Body of pancreas (tissue), 4 donors: ENCODE measurements around the gene ASCL5. TPM values are rescaled to one million over a fixed set of nuclear protein-coding genes. Genes with fewer than 3 reads are reported as not detected.

Experiments
- ATAC-seq: fragments of 150-250 bp; one replicate; pipeline ENCODE4 v1.9.1; 2016
- DNase-seq, 4 donors: peaks; one replicate each; pipeline ENCODE4 v3.0.0-alpha.2; 2019
- H3K27ac ChIP-seq, 4 donors: fragments of 200-600 bp; sonication (generic); 1 replicate in 3 of 4; 2 replicates in 1 of 4; pipeline versions ENCODE4 v1.5.1 to v1.6.1; 2016 to 2019; ENCODE audit warnings: mild to moderate bottlenecking in 1 of 4, mixed read lengths in 1 of 4, moderate library complexity in 1 of 4
- H3K27me3 ChIP-seq, 2 donors: fragments of 200-600 bp; sonication (generic); one replicate each; pipeline ENCODE4 v1.6.0; 2016; ENCODE audit warnings: mild to moderate bottlenecking in 1 of 2
- H3K36me3 ChIP-seq, 2 donors: fragments of 200-600 bp; sonication (generic); replicated peaks in 1 of 2; 2 replicates each; pipeline ENCODE4 v1.5.1; 2016; ENCODE audit warnings: low read depth in 2 of 2; ENCODE audit not compliant: insufficient read depth in 1 of 2
- H3K4me1 ChIP-seq: fragments of 200-600 bp; sonication (generic); one replicate; pipeline ENCODE4 v1.6.0; 2016
- H3K4me3 ChIP-seq, 2 donors: fragments of 200-600 bp; sonication (generic); 1 replicate in 1 of 2; 2 replicates in 1 of 2; pipeline ENCODE4 v1.5.1; 2016 to 2019
- H3K9me3 ChIP-seq, 3 donors: fragments of 200-600 bp; sonication (generic); 1 replicate in 2 of 3; 2 replicates in 1 of 3; pipeline ENCODE4 v1.5.1; 2016
- POLR2A ChIP-seq, 3 donors: fragments of 450-650 bp; IDR thresholded peaks; one replicate each; pipeline ENCODE4 v1.6.1; 2016; ENCODE audit warnings: antibody characterized with exemption in 3 of 3, mild to moderate bottlenecking in 2 of 3
- WGBS, 2 donors: methylation state at CpG; one replicate each; pipeline ENCODE4 v1.1.5; 2017; 5-methylcytosine and 5-hydroxymethylcytosine counted together
- intact Hi-C: fragments of 100-400 bp; cut with DNase I; formaldehyde crosslinking; loops from one replicate; pipeline ENCODE4 v1.15.1; 2023
- total RNA-seq, 2 donors: library from RNA; depleted of rRNA; stranded (reverse); fragments of >200 nt; gene quantifications; one replicate each; pipeline ENCODE4 v1.1.0, GENCODE V29; 2016
- TF ChIP-seq, protein P1 (sequence below), 7 experiments: fragments of 450-650 bp in 4 of 7; fragments of 200-600 bp in 3 of 7; sonication (generic) in 3 of 7; IDR thresholded peaks; one replicate each; pipeline ENCODE4 v1.5.1; 2016 to 2019; ENCODE audit warnings: antibody characterized with exemption in 7 of 7

Gene ASCL5
- total RNA-seq, 2 donors from 2014 or later, result 1.0 to 4.6 TPM

DNA sequence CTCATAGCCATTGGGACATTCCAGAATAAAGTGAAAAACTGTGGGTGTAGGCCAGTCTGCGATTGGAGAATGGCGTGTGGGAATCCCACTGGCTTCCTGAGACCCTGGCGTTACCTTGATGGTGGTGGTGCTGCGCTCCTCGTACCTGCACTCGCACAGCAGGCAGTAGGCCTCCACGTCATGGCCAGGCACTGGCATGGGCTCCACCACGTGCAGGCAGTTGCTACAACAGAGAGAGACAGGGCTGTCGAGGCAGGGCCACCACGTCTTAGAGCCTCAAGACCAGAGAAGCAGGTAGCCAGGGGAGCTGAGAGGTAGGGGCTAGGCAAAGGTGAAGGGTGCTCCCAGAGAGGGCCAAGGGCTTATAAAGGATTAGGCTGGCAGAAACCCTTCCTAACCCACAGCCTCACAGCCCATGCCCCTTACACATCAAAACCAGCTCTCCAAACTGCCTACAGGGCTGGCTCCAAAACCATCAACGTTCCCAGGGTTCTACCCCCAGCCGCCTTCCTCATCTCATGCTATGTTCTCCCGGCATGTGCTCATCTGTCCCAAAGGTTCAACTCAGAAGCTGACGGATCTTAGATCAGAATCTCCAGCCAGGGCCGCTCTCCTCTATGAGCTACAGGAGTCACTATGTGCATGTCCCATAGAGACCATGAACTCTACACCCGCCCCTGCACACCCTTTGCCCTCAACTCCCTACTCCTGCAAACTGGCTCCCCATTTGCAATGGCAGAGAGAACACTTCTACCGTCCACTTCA is 19.8 kb upstream of the ASCL5 start:
- peaks cover 6% of the 10 kb centered on the region for H3K4me1 ChIP-seq
- peaks cover 5 to 28% of the 10 kb centered on the region in 2 donors for H3K36me3 ChIP-seq
- H3K9me3 ChIP-seq, result no peaks in the 10 kb centered on the region
- intact Hi-C loops, result loop anchor here (5.0 kb wide), 1 partner anchor 35 kb away; no protein-coding TSS in a partner anchor
- no peaks in the 10 kb centered on the region for H3K27me3 ChIP-seq
- H3K27ac ChIP-seq, result no peak overlapping the region
- no peak overlapping the region for H3K4me3 ChIP-seq
- 82 to 85% methylated on average over 15 to 17 of the region's 17 CpGs for WGBS, 2 donors
- DNase-seq (no peak), ATAC-seq (no peak)
- no peak for TF ChIP-seq POLR2A (IDR thresholded peaks at IDR 0.05)
- TF ChIP-seq, protein P1, sequence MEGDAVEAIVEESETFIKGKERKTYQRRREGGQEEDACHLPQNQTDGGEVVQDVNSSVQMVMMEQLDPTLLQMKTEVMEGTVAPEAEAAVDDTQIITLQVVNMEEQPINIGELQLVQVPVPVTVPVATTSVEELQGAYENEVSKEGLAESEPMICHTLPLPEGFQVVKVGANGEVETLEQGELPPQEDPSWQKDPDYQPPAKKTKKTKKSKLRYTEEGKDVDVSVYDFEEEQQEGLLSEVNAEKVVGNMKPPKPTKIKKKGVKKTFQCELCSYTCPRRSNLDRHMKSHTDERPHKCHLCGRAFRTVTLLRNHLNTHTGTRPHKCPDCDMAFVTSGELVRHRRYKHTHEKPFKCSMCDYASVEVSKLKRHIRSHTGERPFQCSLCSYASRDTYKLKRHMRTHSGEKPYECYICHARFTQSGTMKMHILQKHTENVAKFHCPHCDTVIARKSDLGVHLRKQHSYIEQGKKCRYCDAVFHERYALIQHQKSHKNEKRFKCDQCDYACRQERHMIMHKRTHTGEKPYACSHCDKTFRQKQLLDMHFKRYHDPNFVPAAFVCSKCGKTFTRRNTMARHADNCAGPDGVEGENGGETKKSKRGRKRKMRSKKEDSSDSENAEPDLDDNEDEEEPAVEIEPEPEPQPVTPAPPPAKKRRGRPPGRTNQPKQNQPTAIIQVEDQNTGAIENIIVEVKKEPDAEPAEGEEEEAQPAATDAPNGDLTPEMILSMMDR (IDR thresholded peaks at IDR 0.05), result no peak

DNA sequence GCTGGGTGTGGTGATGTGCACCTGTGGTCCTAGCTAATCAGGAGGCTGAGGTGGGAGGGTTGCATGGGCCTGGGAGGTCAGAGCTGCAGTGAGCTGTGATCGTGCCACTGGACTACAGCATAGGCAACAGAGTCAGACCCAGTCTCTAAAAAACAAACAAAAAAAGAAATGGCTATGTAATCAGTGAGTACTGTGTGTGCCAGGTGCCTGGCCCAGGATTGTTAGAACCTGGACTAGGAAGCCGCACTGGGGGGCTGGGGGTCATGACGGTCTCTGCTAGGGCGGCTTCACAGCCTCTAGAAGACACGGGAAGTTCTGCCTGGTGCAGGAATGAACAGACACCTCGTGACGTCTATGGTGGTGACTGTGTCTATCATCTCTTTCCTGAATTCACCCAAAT is 18.8 kb upstream of the ASCL5 start:
- H3K36me3 ChIP-seq, result peaks cover 5 to 24% of the 10 kb centered on the region in 2 donors
- no peaks in the 10 kb centered on the region for H3K9me3 ChIP-seq
- ATAC-seq (no peak), DNase-seq (no peak)
- intact Hi-C loops, result loop anchor here (5.0 kb wide), 1 partner anchor 36 kb away; no protein-coding TSS in a partner anchor
- H3K27me3 ChIP-seq, result no peaks in the 10 kb centered on the region
- WGBS, 2 donors, result 78 to 91% methylated on average over 7 of the region's 7 CpGs
- H3K4me1 ChIP-seq, result peaks cover 6% of the 10 kb centered on the region
- no peak overlapping the region for H3K4me3 ChIP-seq
- TF ChIP-seq POLR2A (IDR thresholded peaks at IDR 0.05), result no peak
- TF ChIP-seq, protein P1 (IDR thresholded peaks at IDR 0.05), result no peak
- H3K27ac ChIP-seq, result no peak overlapping the region

DNA sequence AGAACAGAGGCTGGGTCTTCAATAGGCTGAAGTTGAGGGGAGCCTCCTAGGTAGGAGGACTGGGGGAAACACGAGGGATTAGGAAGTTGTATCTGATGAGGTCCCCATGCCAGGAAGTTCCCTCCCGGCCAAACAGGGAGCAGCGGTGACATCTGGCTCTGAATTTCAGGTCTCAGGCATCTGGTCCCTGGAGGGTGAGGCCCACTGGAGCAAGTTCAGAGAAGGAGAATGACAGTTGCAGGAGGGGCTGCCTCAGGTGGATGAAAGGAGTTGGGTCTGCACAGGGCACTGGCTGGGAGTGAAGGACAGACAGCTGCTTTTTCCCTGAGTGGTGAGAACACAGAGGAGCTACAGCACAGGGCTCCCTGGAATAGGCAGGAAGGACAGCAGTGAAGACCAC is 18.1 kb upstream of the ASCL5 start:
- H3K27me3 ChIP-seq, result no peaks in the 10 kb centered on the region
- intact Hi-C loops, result loop anchor here (5.0 kb wide), 1 partner anchor 37 kb away; no protein-coding TSS in a partner anchor
- TF ChIP-seq POLR2A (IDR thresholded peaks at IDR 0.05), result no peak
- TF ChIP-seq, protein P1 (IDR thresholded peaks at IDR 0.05), result no peak
- no peak for DNase-seq
- no peak for ATAC-seq
- H3K4me1 ChIP-seq, result peaks cover 6% of the 10 kb centered on the region
- no peak overlapping the region for H3K4me3 ChIP-seq
- H3K9me3 ChIP-seq, result no peaks in the 10 kb centered on the region
- 79 to 89% methylated on average over 3 of the region's 3 CpGs for WGBS, 2 donors
- no peak overlapping the region for H3K27ac ChIP-seq
- peaks cover 5 to 24% of the 10 kb centered on the region in 2 donors for H3K36me3 ChIP-seq

DNA sequence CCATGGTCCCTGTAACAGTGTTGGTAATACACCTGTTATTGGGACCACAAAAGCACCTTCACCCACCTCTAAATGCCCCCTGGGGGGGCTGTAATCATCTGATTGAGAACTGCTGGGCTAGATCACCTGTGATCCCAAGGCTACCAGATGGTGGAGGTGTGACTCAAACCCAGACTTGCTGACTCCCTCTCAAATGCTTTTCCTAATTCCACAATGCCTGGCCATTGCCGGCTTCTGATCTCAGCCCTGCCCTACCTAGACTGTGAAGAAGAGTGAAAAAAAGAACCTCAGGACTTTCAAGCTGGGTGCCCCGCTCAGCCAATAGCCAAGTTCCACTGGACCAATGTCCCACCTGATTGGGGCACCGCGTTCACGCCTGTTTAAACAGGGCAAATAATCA is 17.7 kb upstream of the ASCL5 start:
- intact Hi-C loops, result loop anchor here (5.0 kb wide), 1 partner anchor 38 kb away; no protein-coding TSS in a partner anchor
- WGBS, 2 donors, result 78 to 79% methylated on average over 5 of the region's 5 CpGs
- Histone ChIP-seq H3K4me3 (no peak overlapping the region), H3K36me3 (peaks cover 5 to 24% of the 10 kb centered on the region in 2 donors), H3K27ac (no peak overlapping the region), H3K27me3 (no peaks in the 10 kb centered on the region), H3K4me1 (peaks cover 2% of the 10 kb centered on the region), H3K9me3 (no peaks in the 10 kb centered on the region)
- no peak for TF ChIP-seq POLR2A (IDR thresholded peaks at IDR 0.05)
- TF ChIP-seq, protein P1 (IDR thresholded peaks at IDR 0.05), result no peak
- DNase-seq (no peak), ATAC-seq (no peak)
